Sigmoid colon (tissue), 7 donors: ENCODE measurements around the gene TSPAN32. TPM values are rescaled to one million over a fixed set of nuclear protein-coding genes. Genes with fewer than 3 reads are reported as not detected.
A peak's percentile ranks its signal among the peaks of the same experiment; 100 is the strongest.
"Not testable (repeated sequence)": the region's sequence is repeated elsewhere in the genome, so short reads cannot be mapped to it uniquely, and the experiment has no call there.

Experiments
- DNase-seq: peaks from one replicate; pipeline ENCODE4 v3.0.0-alpha.2; 2019
- H3K27ac ChIP-seq, 4 donors: fragments of 200-600 bp; sonication (generic); one replicate each; pipeline ENCODE4 v1.5.1; 2016 to 2019; ENCODE audit warnings: mild to moderate bottlenecking in 1 of 4
- H3K27me3 ChIP-seq, 3 donors: fragments of 200-600 bp; sonication (generic); one replicate each; pipeline ENCODE4 v1.5.1; 2019; ENCODE audit warnings: mild to moderate bottlenecking in 1 of 3
- H3K36me3 ChIP-seq, 4 donors: fragments of 200-600 bp; sonication (generic); one replicate each; pipeline ENCODE4 v1.5.1; 2016 to 2019
- H3K4me1 ChIP-seq, 4 donors: fragments of 200-600 bp; sonication (generic); one replicate each; pipeline ENCODE4 v1.5.1; 2017 to 2019
- H3K4me3 ChIP-seq, 4 donors: fragments of 200-600 bp; sonication (generic); one replicate each; pipeline ENCODE4 v1.5.1; 2017 to 2019; ENCODE audit warnings: mild to moderate bottlenecking in 2 of 4, moderate library complexity in 1 of 4
- H3K9me3 ChIP-seq, 4 donors: fragments of 200-600 bp in 3 of 4; sonication (generic) in 3 of 4; one replicate each; pipeline versions ENCODE4 v1.5.1 to v1.6.1; 2013 to 2019
- CTCF ChIP-seq, 4 experiments: fragments of 450-650 bp in 3 of 4; fragments of 200-600 bp in 1 of 4; IDR thresholded peaks; one replicate each; pipeline ENCODE4 v1.5.1; 2016 to 2019; ENCODE audit warnings: antibody characterized with exemption in 4 of 4, mild to moderate bottlenecking in 3 of 4, moderate library complexity in 2 of 4
- EP300 ChIP-seq, 4 donors: sonication (generic); formaldehyde crosslinking; IDR thresholded peaks; one replicate each; pipeline ENCODE4 v1.6.1; 2017; ENCODE audit warnings: antibody characterized with exemption in 4 of 4
- POLR2A ChIP-seq, 2 donors: fragments of 450-650 bp; IDR thresholded peaks; one replicate each; pipeline ENCODE4 v1.6.1; 2016; ENCODE audit warnings: antibody characterized with exemption in 2 of 2, mild to moderate bottlenecking in 2 of 2, moderate library complexity in 2 of 2
- POLR2AphosphoS5 ChIP-seq, 4 donors: sonication (generic); formaldehyde crosslinking; IDR thresholded peaks; one replicate each; pipeline ENCODE4 v1.6.1; 2017; ENCODE audit warnings: antibody characterized with exemption in 4 of 4
- WGBS, 2 donors: extraction: QIAGEN DNeasy Blood & Tissue Kit; methylation state at CpG; one replicate each; pipeline ENCODE4 v1.1.7; 2013; 5-methylcytosine and 5-hydroxymethylcytosine counted together
- intact Hi-C: fragments of 100-400 bp; cut with DNase I; formaldehyde crosslinking; loops from one replicate; pipeline ENCODE4 v1.15.1; 2023
- polyA plus RNA-seq, 3 donors: library from polyadenylated mRNA; stranded (reverse); fragments of 200-250 nt; gene quantifications; one replicate each; pipeline ENCODE4 v1.2.3, GENCODE V29; 2013
- total RNA-seq, 4 donors: library from RNA; depleted of rRNA; stranded (reverse); fragments of >200 nt; gene quantifications; one replicate each; pipeline ENCODE4 v1.1.0, GENCODE V29; 2016
- donor health status: healthy with polysubstance abuse.
- donor health status: Bipolar disorder and iron deficiency.
- donor health status: healthy.

Gene TSPAN32
- total and polyA plus RNA-seq, 7 donors = 0.81 to 5.3 (median 1.1) TPM; not detected in 2

GRCh38 chr11:2363577-2364370, 62.0 kb downstream of the TSPAN32 start:
- Histone ChIP-seq H3K27ac (no peak overlapping the region), H3K4me3 (no peak overlapping the region), H3K4me1 (peaks cover 0 to 13% (median 10%) of the 10 kb centered on the region in 4 donors), H3K27me3 (no peaks in the 10 kb centered on the region), H3K36me3 (no peaks in the 10 kb centered on the region), H3K9me3 (no peaks in the 10 kb centered on the region)
- TF ChIP-seq POLR2AphosphoS5 (IDR thresholded peaks at IDR 0.05) (no peak), EP300 (IDR thresholded peaks at IDR 0.05) (no peak), POLR2A (IDR thresholded peaks at IDR 0.05) (no peak)
- DNase-seq = no peak
- WGBS, 2 donors = 90% methylated on average over 15 of the region's 15 CpGs
- intact Hi-C loops = no loop called here

GRCh38 chr11:2364386-2364785, 62.6 kb downstream of the TSPAN32 start:
- H3K27me3 ChIP-seq, DNase-seq, H3K27ac ChIP-seq, H3K4me3 ChIP-seq, H3K36me3 ChIP-seq, H3K9me3 ChIP-seq, intact Hi-C loops: not testable (repeated sequence)
- WGBS, 2 donors = 94 to 95% methylated on average over 12 of the region's 12 CpGs
- H3K4me1 ChIP-seq = peaks cover 0 to 13% (median 10%) of the 10 kb centered on the region in 4 donors

- peak overlapping the region in 2 of 4 donors; percentile 31 to 33 for H3K27ac ChIP-seq
Observed at GRCh38 chr11:2365571-2366210, 63.9 kb downstream of the TSPAN32 start.

GRCh38 chr11:2366276-2366675, 64.5 kb downstream of the TSPAN32 start:
- Histone ChIP-seq H3K27ac (peak overlapping the region in 2 of 4 donors; percentile 31 to 33), H3K9me3 (no peaks in the 10 kb centered on the region), H3K36me3 (no peaks in the 10 kb centered on the region), H3K4me3 (no peak overlapping the region), H3K27me3 (no peaks in the 10 kb centered on the region), H3K4me1 (peaks cover 0 to 13% (median 10%) of the 10 kb centered on the region in 4 donors)
- 66 to 71% methylated on average over 11 of the region's 11 CpGs for WGBS, 2 donors
- no peak for DNase-seq
- no peak for TF ChIP-seq CTCF (IDR thresholded peaks at IDR 0.05)
- no peak for TF ChIP-seq POLR2A (IDR thresholded peaks at IDR 0.05)
- no peak for TF ChIP-seq EP300 (IDR thresholded peaks at IDR 0.05)
- TF ChIP-seq POLR2AphosphoS5 (IDR thresholded peaks at IDR 0.05) = no peak
- intact Hi-C loops = no loop called here

More at GRCh38 chr11:2365571-2366210, 63.9 kb downstream of the TSPAN32 start:
- peaks cover 0 to 13% (median 10%) of the 10 kb centered on the region in 4 donors for H3K4me1 ChIP-seq
- no peak overlapping the region for H3K4me3 ChIP-seq
- no peaks in the 10 kb centered on the region for H3K36me3 ChIP-seq
- H3K27me3 ChIP-seq = no peaks in the 10 kb centered on the region
- no peak for TF ChIP-seq EP300 (IDR thresholded peaks at IDR 0.05)
- TF ChIP-seq CTCF (IDR thresholded peaks at IDR 0.05) = no peak
- TF ChIP-seq POLR2AphosphoS5 (IDR thresholded peaks at IDR 0.05) = no peak
- TF ChIP-seq POLR2A (IDR thresholded peaks at IDR 0.05) = no peak
- no peaks in the 10 kb centered on the region for H3K9me3 ChIP-seq
- WGBS, 2 donors = 89% methylated on average over 16 of the region's 16 CpGs
- intact Hi-C loops = no loop called here
- no peak for DNase-seq

GRCh38 chr11:2366733-2367132, 64.9 kb downstream of the TSPAN32 start:
- Histone ChIP-seq H3K27me3 (no peaks in the 10 kb centered on the region), H3K9me3 (no peaks in the 10 kb centered on the region), H3K4me3 (no peak overlapping the region), H3K4me1 (peaks cover 0 to 13% (median 10%) of the 10 kb centered on the region in 4 donors), H3K36me3 (no peaks in the 10 kb centered on the region), H3K27ac (peak overlapping the region in 2 of 4 donors; percentile 31 to 33)
- DNase-seq = no peak
- intact Hi-C loops = no loop called here
- TF ChIP-seq EP300 (IDR thresholded peaks at IDR 0.05) = no peak
- no peak for TF ChIP-seq POLR2A (IDR thresholded peaks at IDR 0.05)
- TF ChIP-seq POLR2AphosphoS5 (IDR thresholded peaks at IDR 0.05) = no peak
- TF ChIP-seq CTCF (IDR thresholded peaks at IDR 0.05) = no peak
- WGBS, 2 donors = 87 to 90% methylated on average over 7 of the region's 7 CpGs
